Endothelial cell of umbilical vein (primary cell): ENCODE data around the gene EVX2.

Source experiments
- EZH2 ChIP-seq: IDR thresholded peaks from 2 replicates; pipeline ENCODE4 v1.6.1; 2012; ENCODE audit warnings: borderline replicate concordance, low read depth, mild to moderate bottlenecking, moderate library complexity, low read length, inconsistent platforms; ENCODE audit not compliant: severe bottlenecking
- FOS ChIP-seq: IDR thresholded peaks from 2 replicates; pipeline ENCODE4 v1.6.1; 2011; ENCODE audit warnings: mild to moderate bottlenecking, low read length, moderate library complexity, borderline replicate concordance; ENCODE audit not compliant: insufficient read depth
- JUN ChIP-seq: IDR thresholded peaks from 2 replicates; pipeline ENCODE4 v1.6.1; 2011; ENCODE audit warnings: borderline replicate concordance, low read depth; ENCODE audit not compliant: insufficient read length, insufficient read depth
- MYC ChIP-seq: IDR thresholded peaks from one replicate; pipeline ENCODE4 v1.6.1; 2011; ENCODE audit warnings: mild to moderate bottlenecking, low read depth, low read length
- POLR2A ChIP-seq: IDR thresholded peaks from 2 replicates; pipeline ENCODE4 v1.6.1; 2012; ENCODE audit warnings: low read depth, mild to moderate bottlenecking, control low read depth, low read length
- POLR2AphosphoS5 ChIP-seq: IDR thresholded peaks from 2 replicates; pipeline ENCODE4 v1.6.1; 2012; ENCODE audit warnings: low read depth, mild to moderate bottlenecking, control low read depth, low read length, moderate library complexity; ENCODE audit not compliant: insufficient read depth
- TF ChIP-seq, protein P1 (sequence below), 2 donors: IDR thresholded peaks; 1 replicate in 1 of 2; 2 replicates in 1 of 2; pipeline ENCODE4 v1.5.1; 2011; ENCODE audit warnings: low read length in 2 of 2, mild to moderate bottlenecking in 2 of 2, moderate library complexity in 2 of 2, control low read depth in 1 of 2, inconsistent platforms in 1 of 2, low read depth in 1 of 2; ENCODE audit not compliant: insufficient read depth in 1 of 2; ENCODE audit errors: extremely low read depth in 1 of 2
- TF ChIP-seq, protein P2 (sequence below): IDR thresholded peaks from 2 replicates; pipeline ENCODE4 v1.6.1; 2011; ENCODE audit not compliant: insufficient read depth, insufficient read length

DNA sequence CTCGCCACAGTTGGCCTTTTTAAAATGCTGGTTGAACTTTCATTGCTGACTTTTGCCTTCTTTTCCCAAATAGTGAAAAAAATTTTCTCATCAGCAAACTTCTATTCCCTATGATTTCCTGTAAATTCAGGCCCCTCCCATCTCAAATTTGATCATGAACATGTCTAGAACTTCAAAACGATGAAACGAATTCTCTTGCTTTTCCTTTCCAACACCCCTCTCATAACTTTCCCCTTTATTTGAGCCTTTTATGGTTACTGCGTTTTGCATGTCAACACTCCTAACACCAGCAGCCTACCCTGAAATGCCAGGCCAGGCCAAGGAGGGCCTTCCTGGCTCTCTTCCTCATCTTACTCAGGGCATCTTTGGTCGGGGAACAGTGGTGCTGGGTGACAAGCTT, 7.1 kb upstream of the EVX2 start:
- TF ChIP-seq, protein P1, sequence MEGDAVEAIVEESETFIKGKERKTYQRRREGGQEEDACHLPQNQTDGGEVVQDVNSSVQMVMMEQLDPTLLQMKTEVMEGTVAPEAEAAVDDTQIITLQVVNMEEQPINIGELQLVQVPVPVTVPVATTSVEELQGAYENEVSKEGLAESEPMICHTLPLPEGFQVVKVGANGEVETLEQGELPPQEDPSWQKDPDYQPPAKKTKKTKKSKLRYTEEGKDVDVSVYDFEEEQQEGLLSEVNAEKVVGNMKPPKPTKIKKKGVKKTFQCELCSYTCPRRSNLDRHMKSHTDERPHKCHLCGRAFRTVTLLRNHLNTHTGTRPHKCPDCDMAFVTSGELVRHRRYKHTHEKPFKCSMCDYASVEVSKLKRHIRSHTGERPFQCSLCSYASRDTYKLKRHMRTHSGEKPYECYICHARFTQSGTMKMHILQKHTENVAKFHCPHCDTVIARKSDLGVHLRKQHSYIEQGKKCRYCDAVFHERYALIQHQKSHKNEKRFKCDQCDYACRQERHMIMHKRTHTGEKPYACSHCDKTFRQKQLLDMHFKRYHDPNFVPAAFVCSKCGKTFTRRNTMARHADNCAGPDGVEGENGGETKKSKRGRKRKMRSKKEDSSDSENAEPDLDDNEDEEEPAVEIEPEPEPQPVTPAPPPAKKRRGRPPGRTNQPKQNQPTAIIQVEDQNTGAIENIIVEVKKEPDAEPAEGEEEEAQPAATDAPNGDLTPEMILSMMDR (IDR thresholded peaks at IDR 0.05; ENCODE audit: extremely low read depth in 1 of 2, insufficient read depth in 1 of 2, low read depth in 1 of 2, low read length in 2 of 2): no peak
- TF ChIP-seq POLR2A (no peak), EZH2 (no peak), JUN (no peak), POLR2AphosphoS5 (no peak), FOS (no peak), MYC (no peak)
- TF ChIP-seq, protein P2, sequence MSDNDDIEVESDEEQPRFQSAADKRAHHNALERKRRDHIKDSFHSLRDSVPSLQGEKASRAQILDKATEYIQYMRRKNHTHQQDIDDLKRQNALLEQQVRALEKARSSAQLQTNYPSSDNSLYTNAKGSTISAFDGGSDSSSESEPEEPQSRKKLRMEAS: no peak
